Kidney (tissue), 14 donors: ENCODE data around the gene COX15. TPM values are rescaled to one million over a fixed set of nuclear protein-coding genes. Genes with fewer than 3 reads are reported as not detected.
"Not testable (repeated sequence)": the region's sequence is repeated elsewhere in the genome, so short reads cannot be mapped to it uniquely, and the experiment has no call there.

Source experiments
- DNase-seq, 5 donors: peaks; one replicate each; pipeline ENCODE4 v3.0.0-alpha.2; 2013 to 2020
- FAIRE-seq: peaks from 2 replicates; lab custom pipeline; 2012; peaks lifted over from hg19 to GRCh38; lab: Jason Lieb, UNC
- H3K27ac ChIP-seq, 2 donors: one replicate each; pipeline ENCODE4 v1.7.0; 2013; ENCODE audit warnings: low read depth in 2 of 2, low read length in 2 of 2, inconsistent platforms in 1 of 2
- H3K27me3 ChIP-seq: one replicate; pipeline ENCODE4 v1.7.1; 2013; ENCODE audit warnings: low read length, inconsistent platforms; ENCODE audit not compliant: control insufficient read depth, insufficient read depth
- H3K36me3 ChIP-seq, 3 donors: one replicate each; pipeline versions ENCODE4 v1.7.0 to v1.7.1; 2013; ENCODE audit warnings: low read length in 3 of 3, control low read depth in 1 of 3, inconsistent platforms in 1 of 3; ENCODE audit not compliant: insufficient read depth in 3 of 3, control insufficient read depth in 2 of 3
- H3K4me1 ChIP-seq, 3 donors: one replicate each; pipeline versions ENCODE4 v1.7.0 to v1.7.1; 2013; ENCODE audit warnings: low read length in 3 of 3, inconsistent platforms in 1 of 3, low read depth in 1 of 3; ENCODE audit not compliant: control insufficient read depth in 2 of 3, insufficient read depth in 2 of 3
- H3K4me3 ChIP-seq, 3 donors: one replicate each; pipeline versions ENCODE4 v1.7.0 to v1.8.1; 2013; ENCODE audit warnings: low read length in 3 of 3, control low read depth in 1 of 3, inconsistent platforms in 1 of 3
- H3K9ac ChIP-seq, 3 donors: one replicate each; pipeline versions ENCODE4 v1.7.0 to v1.7.1; 2013; ENCODE audit warnings: low read length in 3 of 3, control low read depth in 1 of 3, inconsistent platforms in 1 of 3
- H3K9me3 ChIP-seq, 3 donors: one replicate each; pipeline versions ENCODE4 v1.7.0 to v1.7.1; 2013; ENCODE audit warnings: low read length in 3 of 3, control low read depth in 1 of 3, inconsistent platforms in 1 of 3; ENCODE audit not compliant: control insufficient read depth in 2 of 3, insufficient read depth in 1 of 3
- CTCF ChIP-seq: IDR thresholded peaks from 3 replicates; pipeline ENCODE4 v1.5.1; 2012; ENCODE audit warnings: mild to moderate bottlenecking, moderate library complexity, borderline replicate concordance; ENCODE audit not compliant: insufficient read depth; ENCODE audit errors: extremely low read depth
- intact Hi-C: fragments of 100-400 bp; cut with DNase I; formaldehyde crosslinking; loops from one replicate; pipeline ENCODE4 v1.11.1; 2022
- polyA plus RNA-seq: library from polyadenylated mRNA; stranded (reverse); fragments of 350-450 nt; fragmentation: Illumina TruSeq; extraction: RNeasy Lipid Tissue Mini Kit (QIAGEN cat#74804); gene quantifications from one replicate; pipeline ENCODE4 v1.2.3, GENCODE V29; 2014; ENCODE audit warnings: low read depth, low replicate concordance; ENCODE audit not compliant: insufficient read depth
- total RNA-seq: library from RNA; stranded (reverse); fragmentation: NEBNext Ultra II Directional; extraction: Animal tissue kit (Norgen Biotek cat#: 25700); gene quantifications from one replicate; pipeline ENCODE4 v1.2.1, GENCODE V29; 2021
- donor health status: control.
- donor health status: control.
- donor health status: control.
- donor health status: control.
- donor health status: control.
- donor health status: DM: yes; HTN: yes; CAD: no.
- donor health status: Normal renal cell carcinoma (clear cell type).

COX15 gene
- total and polyA plus RNA-seq, 2 donors from 2014 or later = 30.9 to 40.4 TPM

- intact Hi-C loops = no loop called here
- FAIRE-seq (no peak), DNase-seq (no peak)
These were observed 10.8 kb upstream of the COX15 start for GRCh38 chr10:99742701-99743100.

GRCh38 chr10:99742254-99742653 is 10.3 kb upstream of the COX15 start:
- intact Hi-C loops = no loop called here
- Histone ChIP-seq H3K9ac (no peak overlapping the region), H3K36me3 (peaks cover 16 to 50% (median 23%) of the 10 kb centered on the region in 3 donors), H3K9me3 (peaks cover 0 to 6% (median 3%) of the 10 kb centered on the region in 3 donors), H3K4me1 (no peaks in the 10 kb centered on the region), H3K27ac (no peak overlapping the region), H3K4me3 (no peak overlapping the region), H3K27me3 (no peaks in the 10 kb centered on the region)
- no peak for FAIRE-seq
- no peak for DNase-seq
- no peak for TF ChIP-seq CTCF

More at GRCh38 chr10:99742701-99743100, 10.8 kb upstream of the COX15 start:
- no peak for TF ChIP-seq CTCF
- H3K27me3 ChIP-seq = no peaks in the 10 kb centered on the region
- H3K9me3 ChIP-seq = peaks cover 0 to 6% (median 3%) of the 10 kb centered on the region in 3 donors
- no peak overlapping the region for H3K27ac ChIP-seq
- H3K9ac ChIP-seq = no peak overlapping the region
- H3K4me1 ChIP-seq = no peaks in the 10 kb centered on the region
- H3K36me3 ChIP-seq = peaks cover 16 to 51% (median 23%) of the 10 kb centered on the region in 3 donors
- no peak overlapping the region for H3K4me3 ChIP-seq

- Histone ChIP-seq H3K9ac (no peak overlapping the region), H3K4me1 (no peaks in the 10 kb centered on the region), H3K9me3 (peaks cover 0 to 6% (median 3%) of the 10 kb centered on the region in 3 donors), H3K36me3 (peaks cover 13 to 45% (median 18%) of the 10 kb centered on the region in 3 donors), H3K4me3 (no peak overlapping the region), H3K27me3 (no peaks in the 10 kb centered on the region), H3K27ac (no peak overlapping the region)
- intact Hi-C loops = no loop called here
- no peak for DNase-seq
- TF ChIP-seq CTCF = no peak
- no peak for FAIRE-seq
These were observed 9.1 kb upstream of the COX15 start for GRCh38 chr10:99740933-99741559.

- Histone ChIP-seq H3K9ac (no peak overlapping the region), H3K9me3 (peaks cover 0 to 6% (median 3%) of the 10 kb centered on the region in 3 donors), H3K4me1 (no peaks in the 10 kb centered on the region), H3K4me3 (no peak overlapping the region), H3K27me3 (no peaks in the 10 kb centered on the region), H3K36me3 (peaks cover 13 to 39% (median 18%) of the 10 kb centered on the region in 3 donors), H3K27ac (no peak overlapping the region)
- intact Hi-C loops = no loop called here
- DNase-seq (no peak), FAIRE-seq (peak; percentile 25)
- TF ChIP-seq CTCF = no peak
These were observed 8.3 kb upstream of the COX15 start for GRCh38 chr10:99740260-99740659.

GRCh38 chr10:99734111-99734510 is 2.2 kb upstream of the COX15 start:
- DNase-seq, H3K4me1 ChIP-seq, H3K4me3 ChIP-seq, FAIRE-seq, H3K27me3 ChIP-seq, H3K9ac ChIP-seq, H3K9me3 ChIP-seq, intact Hi-C loops, H3K36me3 ChIP-seq, H3K27ac ChIP-seq: not testable (repeated sequence)
